CD4-positive, alpha-beta T cell treated with Interleukin-10 for 1 hour (primary cell): ENCODE data around the gene PRKAG1.
A peak's percentile ranks its signal among the peaks of the same experiment; 100 is the strongest.

ENCODE experiments used
- DNase-seq: peaks from one replicate; pipeline ENCODE4 v3.0.0-alpha.2; 2020

Gene PRKAG1

GRCh38 chr12:48980389-48980952 lies 38.1 kb downstream of the PRKAG1 start:
- DNase-seq = peak; percentile 46

GRCh38 chr12:48979602-48980388 lies 38.8 kb downstream of the PRKAG1 start:
- peak; percentile 59 for DNase-seq

DNA sequence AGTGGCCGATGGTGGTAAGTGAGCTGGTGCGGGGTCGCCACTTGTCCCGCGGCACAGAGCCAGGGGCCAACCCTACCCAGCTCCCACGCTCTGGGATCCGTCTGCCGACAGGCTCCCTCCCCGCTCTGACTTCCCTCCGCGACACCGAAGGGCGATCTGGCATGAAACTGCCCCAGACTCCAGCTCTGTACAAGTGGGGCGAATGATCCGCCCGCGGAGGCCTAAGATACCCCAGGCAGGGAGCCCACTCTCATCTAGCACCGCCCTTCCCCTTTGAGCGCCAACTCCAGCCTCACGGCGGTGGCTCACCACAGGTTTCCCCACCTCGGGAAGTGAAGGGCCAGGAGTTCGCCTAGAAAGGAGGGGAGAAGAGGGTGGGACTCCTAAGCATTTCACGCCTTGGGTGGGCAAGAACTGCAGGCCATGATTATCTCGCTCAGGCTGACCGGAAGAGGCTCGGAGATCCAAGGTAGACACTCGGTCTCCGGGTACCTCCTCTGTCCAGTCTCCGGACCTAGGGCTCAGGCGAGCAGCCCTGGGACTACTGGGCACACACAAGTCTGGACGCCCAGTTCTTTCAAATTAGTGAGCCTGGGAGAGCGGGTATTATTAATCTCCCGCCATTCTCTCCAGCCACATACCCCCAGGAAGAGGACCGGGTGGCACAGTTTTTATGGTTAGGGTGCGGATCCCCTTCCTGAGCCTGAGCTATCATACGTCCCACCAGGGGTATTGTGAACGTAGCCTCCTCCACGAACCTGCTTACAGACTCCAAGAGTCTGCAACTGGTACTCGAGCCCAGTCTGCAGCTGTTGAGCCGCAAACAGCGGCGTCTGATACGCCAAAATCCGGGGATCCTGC lies 39.6 kb downstream of the PRKAG1 start:
- DNase-seq = no peak

DNA sequence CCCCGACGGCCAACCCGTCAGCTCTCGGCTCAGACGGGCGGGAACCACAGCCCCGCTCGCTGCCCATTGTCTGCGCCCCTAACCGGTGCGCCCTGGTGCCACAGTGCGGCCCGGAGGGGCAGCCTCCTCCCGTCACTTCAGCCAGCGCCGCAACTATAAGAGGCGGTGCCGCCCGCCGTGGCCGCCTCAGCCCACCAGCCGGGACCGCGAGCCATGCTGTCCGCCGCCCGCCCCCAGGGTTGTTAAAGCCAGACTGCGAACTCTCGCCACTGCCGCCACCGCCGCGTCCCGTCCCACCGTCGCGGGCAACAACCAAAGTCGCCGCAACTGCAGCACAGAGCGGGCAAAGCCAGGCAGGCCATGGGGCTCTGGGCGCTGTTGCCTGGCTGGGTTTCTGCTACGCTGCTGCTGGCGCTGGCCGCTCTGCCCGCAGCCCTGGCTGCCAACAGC lies 40.3 kb downstream of the PRKAG1 start, which contains the start of gene WNT1:
Gene WNT1 (plus strand): TSS at position 32 of the 450 bp plus-strand sequence. CDS start 329 bp downstream, at position 361.
- no peak for DNase-seq

DNA sequence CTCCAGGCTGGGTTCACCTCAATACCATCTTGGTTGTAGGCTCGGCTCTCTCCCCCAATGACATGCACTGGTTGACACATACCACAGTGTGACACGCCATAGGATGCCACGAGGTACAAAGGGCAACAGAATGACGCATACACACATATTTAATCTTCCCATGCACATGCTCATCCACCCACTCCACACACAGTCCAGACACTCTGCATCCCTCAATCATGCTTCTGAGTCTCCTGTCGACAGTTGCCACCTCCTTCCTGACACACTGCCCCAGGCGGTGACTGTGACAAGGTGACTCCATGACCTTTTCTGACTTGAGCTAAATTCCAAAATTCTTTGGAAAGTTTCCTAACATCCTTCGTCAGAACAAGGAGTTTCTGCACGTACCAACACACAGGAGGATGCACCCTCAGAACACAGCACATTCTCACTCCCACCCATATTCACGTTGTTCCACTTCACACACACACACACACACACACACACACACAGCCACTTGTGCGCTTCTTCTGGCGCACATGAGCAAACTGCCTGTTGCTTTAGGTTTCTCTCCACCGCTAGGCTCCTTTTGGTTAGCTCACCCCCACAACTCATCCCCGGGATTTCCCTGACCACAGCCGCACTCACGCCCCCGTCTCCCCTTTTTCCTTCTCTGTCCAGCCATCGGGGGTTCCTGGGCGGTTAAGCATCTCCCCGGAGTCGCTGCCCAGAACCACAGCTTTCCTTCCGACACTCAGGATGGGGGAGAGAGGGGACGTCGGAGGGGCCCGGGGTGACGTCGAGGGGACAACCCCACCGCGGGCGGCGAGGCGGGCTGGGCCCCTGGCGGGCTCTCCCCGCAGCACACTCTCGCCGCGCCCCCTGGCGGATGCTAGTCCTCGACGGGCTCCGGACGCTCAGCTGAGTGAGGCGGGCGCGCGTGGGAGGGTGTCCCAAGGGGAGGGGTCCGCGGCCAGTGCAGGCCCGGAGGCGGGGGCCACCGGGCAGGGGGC lies 41.0 kb downstream of the PRKAG1 start:
- DNase-seq = peak; percentile 86

DNA sequence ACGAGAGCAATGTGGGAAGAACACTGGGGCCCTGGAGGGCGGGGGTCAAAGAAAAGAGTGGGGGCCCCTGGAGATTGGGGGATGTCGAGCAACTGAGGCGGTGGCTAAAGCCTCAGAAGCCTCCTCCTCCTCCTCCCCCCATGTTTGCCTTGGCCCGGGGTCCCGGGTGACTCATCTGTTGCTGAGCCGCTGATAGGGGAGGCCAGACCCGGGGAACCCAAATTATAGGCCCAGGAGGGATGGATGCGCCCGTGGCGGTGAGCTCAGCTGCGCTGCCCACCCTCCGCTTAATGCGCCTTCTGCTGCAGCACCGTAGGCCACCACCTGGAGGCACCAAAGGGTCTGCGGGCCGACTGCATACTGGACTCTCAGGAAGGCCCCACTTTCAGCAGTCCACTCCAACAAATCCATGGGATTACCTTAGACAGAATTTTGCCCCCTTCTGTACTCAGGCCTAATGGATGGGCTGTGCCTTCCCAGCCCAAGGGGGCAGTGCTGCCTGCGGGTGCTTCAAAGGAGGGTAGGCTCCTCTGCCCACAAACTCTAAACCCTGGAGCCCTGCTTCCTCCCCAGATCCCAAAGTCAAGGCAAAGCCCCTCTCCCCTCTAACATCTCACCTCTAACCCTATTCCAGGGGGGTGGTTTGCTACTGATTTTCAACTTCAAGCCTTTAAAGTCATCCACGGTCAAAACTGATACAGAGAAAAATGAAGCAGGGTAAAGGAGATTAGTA lies 44.5 kb downstream of the PRKAG1 start:
- peak; percentile 43 for DNase-seq

DNA sequence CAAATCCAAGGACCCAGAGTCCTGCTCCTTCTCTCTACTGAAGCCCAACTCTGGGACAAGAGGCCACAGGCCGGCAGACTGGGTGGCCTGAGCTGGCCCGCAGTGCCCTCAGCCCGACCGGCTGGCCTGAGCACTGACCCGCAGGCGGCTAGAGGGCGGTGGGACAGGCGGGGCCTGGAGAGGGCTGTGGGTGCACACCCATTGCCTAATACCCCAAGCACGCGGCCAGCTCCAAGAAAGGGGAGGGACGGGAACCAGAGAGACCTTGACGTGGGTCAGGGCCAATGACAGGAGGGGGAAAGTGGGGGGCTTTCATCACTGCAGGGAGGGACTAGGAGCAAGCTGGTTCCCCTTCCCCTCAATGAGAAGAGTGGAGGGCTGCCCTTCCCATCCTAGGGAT lies 45.0 kb downstream of the PRKAG1 start:
- DNase-seq = no peak

DNA sequence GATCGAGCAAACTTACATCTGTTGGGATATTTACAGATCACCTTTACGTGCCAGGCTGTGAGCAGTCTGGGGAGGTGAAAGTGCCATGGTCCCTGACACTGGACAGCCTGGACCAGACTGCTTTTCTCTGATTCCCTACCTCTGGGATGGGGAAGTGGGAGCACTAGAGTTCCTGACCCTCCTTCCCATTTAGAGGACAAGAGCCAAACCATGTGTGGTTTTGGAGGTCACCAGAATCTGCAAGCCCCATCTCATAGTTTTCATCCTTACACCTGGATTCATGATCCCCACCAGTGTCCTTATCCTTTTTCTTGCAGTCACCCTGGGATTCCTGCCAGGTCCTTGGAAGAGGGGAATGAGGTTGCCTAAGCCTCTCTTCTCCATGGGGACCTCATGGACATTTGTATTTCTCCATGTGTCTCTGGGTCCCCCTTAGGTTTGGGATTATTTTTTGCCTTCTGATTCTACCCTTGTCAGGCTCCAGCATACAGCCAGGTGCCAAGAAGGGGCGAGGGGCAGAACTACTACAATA lies 45.6 kb downstream of the PRKAG1 start:
- no peak for DNase-seq

GRCh38 chr12:48972213-48972951 lies 46.2 kb downstream of the PRKAG1 start:
- no peak for DNase-seq

DNA sequence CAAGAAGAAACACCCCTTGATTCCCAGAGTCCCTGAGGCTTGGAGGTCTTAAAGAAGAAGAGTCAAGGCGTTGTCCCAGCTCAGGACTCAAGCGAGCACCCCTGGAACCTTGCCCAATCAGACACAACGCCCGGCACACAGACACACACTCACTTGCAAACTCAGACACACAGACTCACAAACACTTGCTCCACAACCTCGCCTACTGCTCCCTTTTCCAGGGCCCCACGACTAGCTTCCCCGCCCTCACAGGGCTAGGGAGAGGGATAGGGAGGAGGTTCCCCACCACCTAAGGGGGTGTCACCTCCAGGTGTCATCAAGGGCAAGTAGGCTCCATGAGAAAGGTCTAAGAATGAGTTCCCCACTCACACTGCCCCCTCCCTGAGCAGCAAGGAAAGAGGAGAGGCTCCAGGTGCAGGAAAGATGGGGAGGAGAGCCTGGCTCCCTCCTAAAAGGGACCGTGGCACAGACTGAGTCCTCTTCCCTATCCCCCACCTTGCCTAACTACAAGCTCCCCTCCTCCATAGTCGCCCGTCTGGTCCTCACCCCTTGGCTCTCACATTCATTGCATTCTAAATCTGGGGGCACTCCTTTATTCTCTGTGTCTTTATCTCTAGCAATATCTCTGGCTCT lies 47.8 kb downstream of the PRKAG1 start:
- DNase-seq = no peak

GRCh38 chr12:48969833-48970701 lies 48.5 kb downstream of the PRKAG1 start:
- peak; percentile 46 for DNase-seq

DNA sequence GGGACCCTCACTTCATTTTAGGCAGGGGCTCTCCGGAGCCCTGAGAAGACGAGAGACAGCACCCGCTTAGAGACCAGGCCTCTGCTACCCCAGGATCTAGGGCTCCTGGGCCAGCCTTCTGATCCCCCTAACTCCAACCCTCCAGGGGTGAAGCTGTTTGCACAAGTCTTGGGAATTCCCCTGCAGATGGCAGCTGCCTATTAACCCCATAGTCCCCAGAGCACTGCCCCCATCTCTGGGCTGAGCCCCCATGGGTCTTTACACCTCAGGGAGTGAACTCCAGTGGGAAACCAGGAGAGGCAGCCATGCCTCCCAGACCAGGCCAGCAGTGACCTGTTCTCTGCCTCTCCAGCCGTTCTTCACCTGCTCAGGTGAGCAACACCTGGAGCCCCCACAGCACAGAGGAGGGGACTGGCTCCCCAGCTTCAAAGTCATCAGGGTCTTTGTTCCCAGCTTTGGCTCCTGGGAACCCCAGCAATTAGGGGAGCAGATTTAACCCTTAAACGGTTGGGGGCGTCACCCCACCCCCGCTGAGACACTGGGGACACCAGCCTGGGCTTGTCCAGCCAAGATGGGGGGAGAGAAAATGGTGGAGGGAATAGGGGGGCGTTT lies 49.3 kb downstream of the PRKAG1 start:
- DNase-seq = no peak

GRCh38 chr12:48968467-48968866 lies 50.1 kb downstream of the PRKAG1 start:
- no peak for DNase-seq

DNA sequence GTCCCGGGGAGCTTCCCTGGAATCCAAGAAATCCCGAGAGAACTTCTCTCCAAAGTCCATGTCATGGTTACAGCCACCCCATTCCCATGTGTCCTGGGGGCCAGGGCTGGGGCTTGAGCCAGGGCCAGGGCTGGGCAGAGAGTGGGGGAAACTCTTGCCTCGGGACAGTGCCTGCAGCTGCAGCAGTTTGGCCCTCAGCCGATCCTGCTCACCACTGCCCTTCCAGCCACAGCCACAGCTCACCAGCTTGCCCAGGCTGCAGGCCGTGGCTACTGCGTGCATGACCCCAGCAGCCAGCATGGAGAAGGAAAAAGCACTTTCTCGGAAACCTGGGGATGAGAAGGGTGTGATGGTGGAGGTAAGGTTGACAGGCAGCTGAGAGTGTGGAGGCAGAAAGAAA lies 50.6 kb downstream of the PRKAG1 start:
- no peak for DNase-seq

GRCh38 chr12:48966177-48966895 lies 52.2 kb downstream of the PRKAG1 start:
- DNase-seq = no peak

- DNase-seq = no peak
Measured at GRCh38 chr12:48965298-48965838, 53.2 kb downstream of the PRKAG1 start.

DNA sequence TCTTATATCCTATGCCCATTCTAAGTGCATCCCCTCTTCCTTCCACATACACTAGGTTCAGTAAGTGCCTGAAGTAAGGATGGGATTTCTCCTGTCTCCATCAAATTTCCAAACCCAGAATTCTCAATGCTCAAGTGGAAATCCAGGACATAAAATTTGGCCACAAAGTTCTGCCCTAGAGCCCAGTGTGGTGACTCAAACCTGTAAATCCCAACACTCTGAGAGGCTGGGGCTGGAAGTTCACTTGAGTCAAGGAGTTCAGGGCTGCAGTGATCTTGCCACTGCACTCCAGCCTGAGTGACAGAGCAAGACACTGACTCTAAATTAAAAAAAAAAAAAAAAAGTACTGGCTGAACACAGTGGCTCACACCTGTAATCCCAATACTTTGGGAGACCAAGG lies 56.8 kb downstream of the PRKAG1 start:
- DNase-seq = no peak
